K562 (cell line): ENCODE data around the gene FAM181B. TPM values are rescaled to one million over a fixed set of nuclear protein-coding genes. Genes with fewer than 3 reads are reported as not detected.

ENCODE experiments used
- ATAC-seq: fragments of 200-7000 bp; cut with Tn5 transposase; 3 replicates; pipeline ENCODE4 v1.9.1; 2020; ENCODE audit warnings: moderate library complexity
- BruUV-seq: library from RNA; stranded (reverse); fragments of 400-500 nt; replicated peaks from 2 replicates; lab custom pipeline; 2021; lab: Mats Ljungman, UMichigan
- CTCF ChIA-PET: fragments of 300-600 bp; formaldehyde crosslinking; extraction: SDS; loops from one replicate; lab custom pipeline; 2021; ENCODE audit warnings: low intra/inter-chr PET ratio; lab: Yijun Ruan, JAX
- POLR2A ChIA-PET: fragments of 300-600, 350-650 bp; sonication (Branson Sonifier 250); formaldehyde crosslinking; extraction: SDS; loops from one replicate; lab custom pipeline; 2021; ENCODE audit warnings: antibody characterized with exemption, inconsistent platforms; lab: Yijun Ruan, JAX
- DNase-seq, 4 experiments: peaks; one replicate each; pipeline versions ENCODE4 v3.0.0 to v3.0.0-alpha.2; 2011 to 2018; ENCODE audit warnings: low spot score in 3 of 4, mixed read lengths in 3 of 4; ENCODE audit errors: extremely low read depth in 1 of 4
- FAIRE-seq: peaks from 2 replicates; lab custom pipeline; 2011; peaks lifted over from hg19 to GRCh38; lab: Jason Lieb, UNC
- H2AFZ ChIP-seq: 2 replicates; pipeline ENCODE4 v1.6.0; 2011; ENCODE audit warnings: low read depth, low read length, control low read depth, inconsistent platforms
- H3K27ac ChIP-seq: fragments of 200-600 bp; 3 replicates; pipeline ENCODE4 v1.8.0; 2011; ENCODE audit warnings: low read depth, mild to moderate bottlenecking, control low read depth, inconsistent platforms, low read length, moderate library complexity, mixed read lengths; ENCODE audit errors: extremely low read depth
- H3K27me3 ChIP-seq, 2 experiments: fragments of 300-600 bp in 1 of 2; 2 replicates in 1 of 2; 3 replicates in 1 of 2; pipeline versions ENCODE4 v1.6.0 to v1.8.0; 2011; ENCODE audit warnings: inconsistent platforms in 2 of 2, low read length in 2 of 2, mild to moderate bottlenecking in 1 of 2, mixed read lengths in 1 of 2, moderate library complexity in 1 of 2; ENCODE audit not compliant: control insufficient read depth in 2 of 2, insufficient read depth in 2 of 2
- H3K36me3 ChIP-seq: fragments of 300-600 bp; 3 replicates; pipeline ENCODE4 v1.8.0; 2011; ENCODE audit warnings: mild to moderate bottlenecking, low read length, inconsistent platforms; ENCODE audit not compliant: control insufficient read depth, insufficient read depth
- H3K4me1 ChIP-seq, 2 experiments: fragments of 200-600 bp in 1 of 2; replicated peaks in 1 of 2; 2 replicates in 1 of 2; 3 replicates in 1 of 2; pipeline versions ENCODE4 v1.5.1 to v1.8.0; 2011; ENCODE audit warnings: inconsistent platforms in 2 of 2, low read length in 2 of 2, mild to moderate bottlenecking in 1 of 2, mixed read lengths in 1 of 2, moderate library complexity in 1 of 2; ENCODE audit not compliant: control insufficient read depth in 2 of 2, insufficient read depth in 2 of 2
- H3K4me2 ChIP-seq: 2 replicates; pipeline ENCODE4 v1.6.1; 2011; ENCODE audit warnings: low read length, control low read depth, inconsistent platforms, mixed read lengths; ENCODE audit not compliant: insufficient read depth
- H3K4me3 ChIP-seq: fragments of 200-600 bp; sonication (generic), shearing (Covaris generic); 2 replicates; pipeline ENCODE4 v1.5.1; 2016; ENCODE audit warnings: control low read depth, inconsistent platforms
- H3K79me2 ChIP-seq: fragments of 200-600 bp; 3 replicates; pipeline ENCODE4 v1.8.0; 2011; ENCODE audit warnings: low read length, inconsistent platforms; ENCODE audit not compliant: control insufficient read depth, insufficient read depth
- H3K9ac ChIP-seq, 2 experiments: 2 replicates each; pipeline versions ENCODE4 v1.6.0 to v1.6.1; 2011; ENCODE audit warnings: low read depth in 2 of 2, low read length in 2 of 2, control low read depth in 1 of 2, inconsistent platforms in 1 of 2, mild to moderate bottlenecking in 1 of 2, mixed read lengths in 1 of 2; ENCODE audit not compliant: insufficient read depth in 1 of 2
- H3K9me1 ChIP-seq: one replicate; pipeline ENCODE4 v1.6.0; 2011; ENCODE audit warnings: inconsistent platforms, mild to moderate bottlenecking, low read length, moderate library complexity; ENCODE audit not compliant: control insufficient read depth, insufficient read depth
- H3K9me3 ChIP-seq: replicated peaks from 2 replicates; pipeline ENCODE4 v1.5.1; 2011; ENCODE audit warnings: low read depth, low read length, inconsistent platforms; ENCODE audit not compliant: control insufficient read depth, insufficient read depth
- H4K20me1 ChIP-seq: replicated peaks from 2 replicates; pipeline ENCODE4 v1.6.1; 2011; ENCODE audit warnings: low read length, inconsistent platforms, mixed read lengths; ENCODE audit not compliant: control insufficient read depth, insufficient read depth
- GTF2A2 ChIP-seq: IDR thresholded peaks from 2 replicates; pipeline ENCODE4 v1.6.1; 2016; ENCODE audit warnings: mild to moderate bottlenecking, missing genetic modification characterization, missing compliant biosample characterization
- MIER1 ChIP-seq: fragments of 450-650 bp; IDR thresholded peaks from 2 replicates; pipeline ENCODE4 v1.6.1; 2016; ENCODE audit warnings: antibody characterized with exemption, mild to moderate bottlenecking, low read depth
- PHTF2 ChIP-seq: fragments of 250-450 bp; sonication (Bioruptor Pico); IDR thresholded peaks from 2 replicates; pipeline ENCODE4 v1.5.0; 2021; ENCODE audit warnings: mild to moderate bottlenecking
- WGBS: fragments of 100-300 bp; shearing (Covaris generic); methylation state at CpG from one replicate; pipeline ENCODE4 v1.1.6; 2016; ENCODE audit warnings: low coverage, mixed read lengths; ENCODE audit not compliant: insufficient coverage; ENCODE audit errors: missing lambda C conversion rate; 5-methylcytosine and 5-hydroxymethylcytosine counted together
- in situ Hi-C: fragments of 300-500 bp; cut with MboI; formaldehyde crosslinking; loops from 4 replicates; pipeline ENCODE4 v1.15.0; 2018; ENCODE audit warnings: inconsistent platforms, mixed read lengths
- intact Hi-C: fragments of 100-400 bp; cut with micrococcal nuclease; formaldehyde crosslinking; loops from 2 replicates; pipeline ENCODE4 v1.14.2; 2022
- polyA plus RNA-seq, 8 experiments: library from polyadenylated mRNA; depleted of rRNA in 4 of 8; stranded (reverse) in 5 of 8; unstranded in 3 of 8; fragments of >200 nt; fragmentation: Nextera tagmentation in 2 of 8; fragmentation: Illumina TruSeq in 1 of 8; extraction: Ambion mirVana in 2 of 8; extraction: Trizol in 1 of 8; gene quantifications; 2 replicates each; pipeline versions ENCODE4 v1.2.1 to v1.2.3, GENCODE V29; 2011 to 2014; ENCODE audit warnings: inconsistent platforms in 1 of 8, missing spikeins in 1 of 8
- total RNA-seq, 7 experiments: library from RNA; depleted of rRNA in 6 of 7; stranded (reverse); fragments of >200 nt in 6 of 7; fragmentation: Illumina TruSeq in 2 of 7; extraction: Trizol in 2 of 7; gene quantifications; 2 replicates each; pipeline versions ENCODE4 v1.2.1 to v1.2.3, GENCODE V29; 2011 to 2021; ENCODE audit warnings: low replicate concordance in 1 of 7
- TF ChIP-seq, protein P1 (sequence below): fragments of 250-450 bp; sonication (Bioruptor Pico); IDR thresholded peaks from 2 replicates; pipeline ENCODE4 v1.5.0; 2021
- TF ChIP-seq, protein P2 (sequence below), 2 experiments: fragments of 200-800 bp in 1 of 2; sonication (Bioruptor generic) in 1 of 2; sonication (generic) in 1 of 2; formaldehyde crosslinking in 1 of 2; IDR thresholded peaks in 1 of 2; conservative IDR thresholded peaks in 1 of 2; 2 replicates each; pipeline versions ENCODE4 v1.5.0 to v1.6.1; 2016 to 2020; ENCODE audit warnings: missing compliant biosample characterization in 1 of 2, missing genetic modification characterization in 1 of 2, missing genetic modification reagents in 1 of 2

FAM181B gene
- total and polyA plus RNA-seq, 9 of the 15 experiments (the other 6 are each of a cell fraction or from before 2014, with no cell fraction given): 0.01 TPM; not detected in 8

DNA sequence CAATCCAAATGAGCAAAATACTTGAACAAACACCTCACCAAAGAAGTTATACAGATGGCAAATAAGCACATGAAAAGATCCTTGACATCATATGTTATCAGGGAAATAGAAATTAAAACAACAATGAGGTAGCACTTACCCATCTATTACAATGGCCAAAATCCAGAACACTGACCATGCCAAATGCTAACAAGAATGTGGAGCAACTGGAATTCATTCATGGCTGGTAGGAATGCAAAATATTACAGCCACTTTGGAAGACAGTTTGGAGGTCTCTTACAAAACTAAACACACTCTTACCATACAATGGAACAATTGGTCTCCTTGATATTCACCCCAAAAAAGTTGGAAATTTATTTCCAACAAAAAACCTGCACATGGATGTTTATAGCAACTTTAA, 19.1 kb upstream of the FAM181B start (continued):
- TF ChIP-seq, protein P1, sequence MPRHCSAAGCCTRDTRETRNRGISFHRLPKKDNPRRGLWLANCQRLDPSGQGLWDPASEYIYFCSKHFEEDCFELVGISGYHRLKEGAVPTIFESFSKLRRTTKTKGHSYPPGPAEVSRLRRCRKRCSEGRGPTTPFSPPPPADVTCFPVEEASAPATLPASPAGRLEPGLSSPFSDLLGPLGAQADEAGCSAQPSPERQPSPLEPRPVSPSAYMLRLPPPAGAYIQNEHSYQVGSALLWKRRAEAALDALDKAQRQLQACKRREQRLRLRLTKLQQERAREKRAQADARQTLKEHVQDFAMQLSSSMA (CRISPR knock-in tag): no peak
- TF ChIP-seq, all 486 proteins: peak for 0

DNA sequence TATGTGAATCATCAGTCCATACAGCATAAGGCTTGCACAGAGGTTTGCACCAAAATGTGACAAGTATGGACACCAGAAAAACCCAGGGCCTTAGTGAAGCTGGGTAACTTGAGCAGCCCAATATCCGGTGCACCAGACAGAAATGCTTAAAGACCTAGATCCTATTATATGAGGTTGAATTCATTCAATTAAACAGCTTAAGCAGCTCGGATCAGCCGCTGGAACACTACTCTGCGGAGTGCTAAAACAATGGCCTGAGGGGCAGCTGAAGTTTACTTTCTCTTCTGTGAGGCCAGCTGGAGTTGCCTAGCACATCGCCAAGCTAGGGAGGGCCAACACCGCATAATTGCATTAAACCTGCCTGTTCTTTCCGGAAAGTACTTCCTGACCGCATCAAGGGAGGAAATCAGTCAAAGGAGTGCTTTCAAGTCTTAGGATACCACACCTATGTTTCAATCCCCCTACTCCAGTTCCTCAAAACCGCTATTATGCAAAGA, 17.0 kb upstream of the FAM181B start:
- DNase-seq: no peak
- peak; percentile 45 for ATAC-seq
- TF ChIP-seq GTF2A2 (no peak), PHTF2 (CRISPR knock-in tag) (no peak), MIER1 (no peak)
- TF ChIP-seq, protein P2, sequence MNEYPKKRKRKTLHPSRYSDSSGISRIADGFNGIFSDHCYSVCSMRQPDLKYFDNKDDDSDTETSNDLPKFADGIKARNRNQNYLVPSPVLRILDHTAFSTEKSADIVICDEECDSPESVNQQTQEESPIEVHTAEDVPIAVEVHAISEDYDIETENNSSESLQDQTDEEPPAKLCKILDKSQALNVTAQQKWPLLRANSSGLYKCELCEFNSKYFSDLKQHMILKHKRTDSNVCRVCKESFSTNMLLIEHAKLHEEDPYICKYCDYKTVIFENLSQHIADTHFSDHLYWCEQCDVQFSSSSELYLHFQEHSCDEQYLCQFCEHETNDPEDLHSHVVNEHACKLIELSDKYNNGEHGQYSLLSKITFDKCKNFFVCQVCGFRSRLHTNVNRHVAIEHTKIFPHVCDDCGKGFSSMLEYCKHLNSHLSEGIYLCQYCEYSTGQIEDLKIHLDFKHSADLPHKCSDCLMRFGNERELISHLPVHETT (CRISPR knock-in tag; conservative IDR thresholded peaks at IDR 0.05 in 1 of 2, IDR thresholded peaks at IDR 0.05 in 1 of 2): no peak
- TF ChIP-seq, all 486 proteins: peak for 0
- no peak for FAIRE-seq
- 4% methylated on average over 9 of the region's 9 CpGs for WGBS
- Histone ChIP-seq H3K27me3 (peaks cover 8 to 10% of the 10 kb centered on the region in 2 experiments; a peak in 4 of 5 replicates), H2AFZ (peak overlapping the region; percentile 49), H3K27ac (no peak overlapping the region), H3K9me1 (no peaks in the 10 kb centered on the region), H3K9ac (no peak overlapping the region), H3K36me3 (no peaks in the 10 kb centered on the region), H3K79me2 (no peaks in the 10 kb centered on the region), H3K4me2 (no peak overlapping the region), H3K9me3 (no peaks in the 10 kb centered on the region), H3K4me1 (no peaks in the 10 kb centered on the region), H4K20me1 (no peaks in the 10 kb centered on the region), H3K4me3 (no peak overlapping the region)
- in situ Hi-C loops (no loop called here), intact Hi-C loops (no loop called here)
- ChIA-PET POLR2A (interaction anchor here (0.6 to 1.1 kb wide), 4 partner anchors 13 to 151 kb away, joined by 3 to 7 read pairs (median 4); no protein-coding TSS in a partner anchor), CTCF (no interaction called here)
- no TSS peak for BruUV-seq
